Measurements from ENCODE around the gene MBP.
A peak's percentile ranks its signal among the peaks of the same experiment; 100 is the strongest.

The MBP gene

DNA sequence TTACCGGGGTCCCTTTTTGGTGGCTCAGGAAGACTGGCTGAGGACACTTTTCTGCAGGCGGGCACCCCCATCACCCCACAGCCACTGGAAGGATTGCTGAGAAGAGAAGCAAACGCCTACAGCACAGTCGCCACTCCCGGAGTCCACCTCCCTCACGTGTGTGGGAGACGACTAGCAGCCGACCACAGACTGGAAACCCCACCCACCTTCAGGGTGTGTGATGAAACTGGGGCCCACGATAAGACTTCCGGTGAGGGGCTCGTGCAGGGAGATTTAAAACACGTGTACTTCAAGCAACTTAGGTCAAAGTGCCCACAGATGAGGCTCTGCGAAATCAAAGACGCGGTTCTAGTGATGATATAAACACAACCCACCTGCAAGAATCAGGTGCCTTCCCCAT, 26.3 kb downstream of the MBP start:
- peak overlapping the region; percentile 28 for H3K4me3 Mint-ChIP-seq
- peaks cover 20% of the 10 kb centered on the region for H3K27me3 Mint-ChIP-seq (ENCODE audit: low read depth, poor library complexity)
- no peak for DNase-seq
- H3K36me3 Mint-ChIP-seq (ENCODE audit: low read depth) = no peaks in the 10 kb centered on the region
- no peaks in the 10 kb centered on the region for H3K9me3 Mint-ChIP-seq
- H3K27ac Mint-ChIP-seq = no peak overlapping the region
- peaks cover 78% of the 10 kb centered on the region for H3K4me1 Mint-ChIP-seq
- TF ChIP-seq, protein P1, sequence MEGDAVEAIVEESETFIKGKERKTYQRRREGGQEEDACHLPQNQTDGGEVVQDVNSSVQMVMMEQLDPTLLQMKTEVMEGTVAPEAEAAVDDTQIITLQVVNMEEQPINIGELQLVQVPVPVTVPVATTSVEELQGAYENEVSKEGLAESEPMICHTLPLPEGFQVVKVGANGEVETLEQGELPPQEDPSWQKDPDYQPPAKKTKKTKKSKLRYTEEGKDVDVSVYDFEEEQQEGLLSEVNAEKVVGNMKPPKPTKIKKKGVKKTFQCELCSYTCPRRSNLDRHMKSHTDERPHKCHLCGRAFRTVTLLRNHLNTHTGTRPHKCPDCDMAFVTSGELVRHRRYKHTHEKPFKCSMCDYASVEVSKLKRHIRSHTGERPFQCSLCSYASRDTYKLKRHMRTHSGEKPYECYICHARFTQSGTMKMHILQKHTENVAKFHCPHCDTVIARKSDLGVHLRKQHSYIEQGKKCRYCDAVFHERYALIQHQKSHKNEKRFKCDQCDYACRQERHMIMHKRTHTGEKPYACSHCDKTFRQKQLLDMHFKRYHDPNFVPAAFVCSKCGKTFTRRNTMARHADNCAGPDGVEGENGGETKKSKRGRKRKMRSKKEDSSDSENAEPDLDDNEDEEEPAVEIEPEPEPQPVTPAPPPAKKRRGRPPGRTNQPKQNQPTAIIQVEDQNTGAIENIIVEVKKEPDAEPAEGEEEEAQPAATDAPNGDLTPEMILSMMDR (IDR thresholded peaks at IDR 0.05) = no peak

GRCh38 chr18:77105680-77106079, 26.9 kb downstream of the MBP start:
- peaks cover 80% of the 10 kb centered on the region for H3K4me1 Mint-ChIP-seq

GRCh38 chr18:77105028-77105427, 27.6 kb downstream of the MBP start:
- no peaks in the 10 kb centered on the region for H3K9me3 Mint-ChIP-seq
- no peak overlapping the region for H3K4me3 Mint-ChIP-seq
- H3K27ac Mint-ChIP-seq = no peak overlapping the region
- H3K4me1 Mint-ChIP-seq = peaks cover 86% of the 10 kb centered on the region
- TF ChIP-seq, protein P1 (IDR thresholded peaks at IDR 0.05) = no peak
- DNase-seq = no peak
- H3K27me3 Mint-ChIP-seq (ENCODE audit: low read depth, poor library complexity) = peaks cover 16% of the 10 kb centered on the region
- H3K36me3 Mint-ChIP-seq (ENCODE audit: low read depth) = no peaks in the 10 kb centered on the region

More at GRCh38 chr18:77105680-77106079, 26.9 kb downstream of the MBP start:
- H3K9me3 Mint-ChIP-seq = no peaks in the 10 kb centered on the region
- no peak overlapping the region for H3K4me3 Mint-ChIP-seq
- H3K27ac Mint-ChIP-seq = no peak overlapping the region
- no peaks in the 10 kb centered on the region for H3K36me3 Mint-ChIP-seq (ENCODE audit: low read depth)
- TF ChIP-seq, protein P1 (IDR thresholded peaks at IDR 0.05) = no peak
- H3K27me3 Mint-ChIP-seq (ENCODE audit: low read depth, poor library complexity) = peaks cover 20% of the 10 kb centered on the region
- DNase-seq = no peak

DNA sequence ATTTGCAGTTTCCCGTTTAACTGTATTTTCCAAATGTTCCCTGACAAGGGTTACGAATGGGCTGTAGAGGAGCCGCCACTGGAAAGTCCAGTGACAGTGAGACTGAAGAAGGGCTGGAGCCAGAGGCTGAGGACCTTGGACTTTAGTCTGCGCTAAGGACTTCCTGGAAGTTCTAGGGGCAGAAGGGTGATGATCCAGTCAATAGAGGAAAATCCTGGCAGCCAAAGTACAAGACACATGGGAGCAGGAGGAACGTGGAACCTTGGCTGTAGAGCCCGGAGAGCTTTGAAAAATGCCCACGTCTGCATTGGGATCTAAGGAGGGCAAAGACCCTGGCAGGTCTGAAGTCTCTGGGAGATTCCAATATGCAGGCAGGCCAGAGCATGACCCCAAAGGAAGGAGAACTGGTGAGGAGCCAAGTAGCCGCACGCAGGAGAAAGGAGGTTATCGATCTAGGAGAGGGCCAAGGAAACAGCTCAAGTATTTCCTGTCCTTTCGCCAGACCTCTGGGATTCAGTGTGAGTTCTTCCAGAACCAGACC, 28.5 kb downstream of the MBP start:
- Mint-ChIP-seq H3K4me3 (no peak overlapping the region), H3K9me3 (no peaks in the 10 kb centered on the region), H3K4me1 (peaks cover 94% of the 10 kb centered on the region), H3K36me3 (ENCODE audit: low read depth) (no peaks in the 10 kb centered on the region), H3K27me3 (ENCODE audit: low read depth, poor library complexity) (peaks cover 16% of the 10 kb centered on the region), H3K27ac (peak overlapping the region; percentile 26)
- no peak for DNase-seq
- TF ChIP-seq, protein P1 (IDR thresholded peaks at IDR 0.05) = no peak

DNA sequence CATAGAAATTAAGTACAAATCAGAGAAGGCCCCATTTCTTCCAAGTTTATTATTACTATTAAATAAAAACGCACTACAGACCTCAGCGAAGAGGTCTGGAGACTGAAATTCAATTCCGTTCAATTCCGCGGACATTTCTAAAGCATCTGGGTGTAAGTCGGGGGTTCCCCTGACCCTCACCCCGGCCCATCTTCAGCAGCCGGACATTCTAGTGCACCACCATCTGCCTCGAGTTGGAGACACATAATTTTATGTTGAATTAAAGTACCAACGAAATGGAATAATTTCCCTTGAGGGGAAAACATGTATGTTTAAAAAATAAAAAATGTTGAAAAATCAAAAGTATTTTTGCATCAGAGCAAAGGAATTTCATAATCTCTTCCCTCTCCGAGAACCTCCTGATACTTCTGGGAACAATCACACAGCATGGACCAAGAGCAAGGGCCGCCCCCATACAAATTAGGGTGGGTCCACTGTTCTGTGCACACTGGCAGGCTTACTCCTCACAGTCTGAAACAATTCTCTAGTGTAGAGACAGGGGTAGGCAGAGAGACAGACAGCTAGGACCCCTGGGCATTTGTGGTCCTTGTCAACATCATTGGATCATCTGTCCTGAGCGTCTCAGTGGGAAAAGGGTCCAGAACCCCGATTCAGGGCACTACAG, 29.3 kb downstream of the MBP start:
- Mint-ChIP-seq H3K27ac (peak overlapping the region; percentile 69), H3K4me3 (peak overlapping the region; percentile 44), H3K9me3 (no peaks in the 10 kb centered on the region), H3K36me3 (ENCODE audit: low read depth) (no peaks in the 10 kb centered on the region), H3K4me1 (peaks cover 98% of the 10 kb centered on the region), H3K27me3 (ENCODE audit: low read depth, poor library complexity) (peaks cover 20% of the 10 kb centered on the region)
- no peak for DNase-seq
- TF ChIP-seq, protein P1 (IDR thresholded peaks at IDR 0.05) = no peak
